ENCODE measurements around the gene MDC1.

GRCh38 chr6:30688569-30688968 is 28.5 kb downstream of the MDC1 start:
- TF ChIP-seq CTCF (IDR thresholded peaks at IDR 0.05; ENCODE audit: extremely low read depth in 1 of 2, insufficient read depth in 1 of 2, low read depth in 1 of 2, low read length in 2 of 2) (no peak), POLR2AphosphoS5 (IDR thresholded peaks at IDR 0.05; ENCODE audit: insufficient read depth, low read depth, low read length) (no peak), FOS (IDR thresholded peaks at IDR 0.05; ENCODE audit: borderline replicate concordance, insufficient read depth, low read length) (no peak), JUN (IDR thresholded peaks at IDR 0.05; ENCODE audit: borderline replicate concordance, insufficient read depth, insufficient read length, low read depth) (no peak), MYC (IDR thresholded peaks at IDR 0.05; ENCODE audit: low read depth, low read length) (no peak)

Measured in endothelial cell of umbilical vein (primary cell).